NCI-H2171 (cell line): ENCODE data around the gene OTOG.

Source experiments
- DNase-seq: peaks from one replicate; lab custom pipeline; 2025; lab: John Stamatoyannopoulos, UW

The OTOG gene

GRCh38 chr11:17588166-17588565 lies 41.1 kb downstream of the OTOG start:
- DNase-seq, result no peak

DNA sequence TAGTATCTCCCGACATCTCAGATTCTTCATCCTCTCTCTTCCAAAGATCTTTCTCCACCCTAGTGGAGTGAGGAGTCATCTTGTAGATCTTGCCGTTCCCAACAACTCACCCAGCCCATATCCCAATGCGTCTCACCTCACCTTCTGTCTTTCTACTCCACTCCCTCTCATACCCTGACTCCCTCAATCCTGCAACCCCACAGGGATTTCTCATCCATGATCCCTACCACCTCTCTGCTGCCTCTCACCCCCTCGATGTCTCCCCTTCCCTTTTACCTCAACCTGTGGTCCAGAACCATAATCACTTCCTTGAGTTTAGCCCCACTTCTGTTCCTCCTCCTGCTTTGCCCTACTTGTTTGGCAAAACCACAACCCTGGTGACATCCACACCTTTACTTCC lies 41.7 kb downstream of the OTOG start:
- DNase-seq, result no peak

- no peak for DNase-seq
Observed at GRCh38 chr11:17590463-17590862, 43.4 kb downstream of the OTOG start.

- DNase-seq, result no peak
Observed at GRCh38 chr11:17591293-17591692, 44.2 kb downstream of the OTOG start.

DNA sequence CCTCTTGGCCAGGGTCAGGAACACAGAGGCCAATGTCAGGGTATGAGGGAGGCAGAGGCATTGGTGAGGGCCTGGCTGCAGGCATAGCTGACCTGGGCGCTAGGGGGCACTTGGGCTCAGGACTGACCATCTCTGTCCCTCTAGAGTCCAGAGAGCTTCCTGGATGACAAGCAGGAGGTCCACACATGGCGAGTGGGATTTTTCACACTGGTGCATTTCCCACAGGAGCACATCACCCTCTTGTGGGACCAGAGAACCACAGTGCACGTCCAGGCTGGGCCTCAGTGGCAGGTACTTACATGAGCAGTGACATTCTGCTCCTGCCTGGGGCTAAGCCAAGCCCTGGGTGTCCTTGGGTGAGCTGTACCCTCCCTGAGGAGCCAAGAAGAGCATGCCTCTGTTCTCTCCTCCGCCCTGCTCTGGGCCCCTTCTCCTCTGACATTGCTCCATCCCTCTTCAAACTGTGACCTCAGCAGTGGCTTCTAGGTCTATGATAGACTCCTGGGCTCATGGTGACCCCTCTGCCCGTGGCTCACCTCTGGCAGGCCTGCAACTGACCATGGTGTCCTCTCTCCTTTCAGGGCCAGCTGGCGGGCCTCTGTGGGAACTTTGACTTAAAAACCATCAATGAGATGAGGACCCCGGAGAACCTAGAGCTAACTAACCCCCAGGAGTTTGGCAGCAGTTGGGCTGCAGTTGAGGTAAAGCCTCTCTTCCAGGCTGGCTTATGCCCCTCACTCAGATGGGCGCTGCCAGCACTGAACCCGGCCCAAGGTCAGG lies 46.6 kb downstream of the OTOG start:
- no peak for DNase-seq

DNA sequence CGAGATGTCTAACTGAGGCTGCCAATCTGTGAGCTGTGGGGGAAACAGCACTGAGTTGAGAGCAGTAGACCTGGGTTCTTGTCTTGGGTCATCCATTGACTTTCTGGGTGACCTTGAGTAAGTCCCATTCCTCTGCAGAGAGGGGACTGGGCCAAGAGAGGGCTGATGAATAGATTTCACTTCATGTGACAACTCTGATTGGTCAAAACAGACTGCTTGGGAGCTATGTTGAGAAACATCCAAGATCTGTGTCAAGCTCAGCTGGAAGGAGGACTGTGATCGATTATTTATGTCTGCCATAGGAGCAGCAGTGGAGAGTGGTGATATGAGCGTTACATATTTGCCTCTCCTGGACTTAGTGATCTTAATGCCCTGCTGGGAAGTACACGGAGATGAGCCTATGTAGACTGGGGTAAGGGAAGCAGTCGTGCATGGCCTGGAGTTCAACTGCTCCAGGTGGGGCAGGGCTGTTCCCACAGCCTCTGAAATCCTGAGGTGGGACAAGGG lies 47.7 kb downstream of the OTOG start:
- no peak for DNase-seq

DNA sequence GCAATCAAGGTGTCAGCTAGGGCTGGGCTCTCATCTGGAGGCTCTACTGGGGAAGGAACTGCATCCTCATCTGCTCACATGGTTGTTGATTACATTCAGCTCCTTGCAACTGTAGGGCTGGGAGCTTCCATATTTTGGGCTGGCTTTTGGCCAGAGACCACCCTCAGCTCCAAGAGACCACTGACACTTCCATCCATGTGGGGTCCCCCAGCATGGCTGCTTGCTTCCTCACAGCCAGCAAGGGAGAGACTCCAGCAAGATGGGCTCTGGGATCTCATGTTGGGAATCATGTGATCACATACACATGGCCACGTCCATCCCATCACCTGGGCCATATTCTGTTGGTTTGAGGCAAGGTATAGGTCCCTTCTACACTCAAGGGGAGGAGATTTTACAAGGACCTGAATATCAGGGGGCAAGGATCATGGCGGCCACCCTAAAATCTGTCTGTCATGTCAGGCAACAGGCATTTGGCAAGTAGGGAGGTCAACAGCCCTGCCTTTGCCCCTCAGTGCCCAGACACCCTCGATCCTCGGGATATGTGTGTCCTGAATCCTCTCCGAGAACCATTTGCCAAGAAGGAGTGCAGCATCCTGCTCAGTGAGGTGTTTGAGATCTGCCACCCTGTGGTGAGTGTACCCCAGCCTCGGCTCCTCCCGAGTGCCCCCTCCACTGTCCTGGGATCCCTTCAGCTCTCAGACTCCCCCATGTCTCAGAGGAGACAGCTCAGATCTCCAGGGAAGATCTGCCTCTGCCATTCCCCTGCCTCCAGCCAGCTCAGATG lies 48.7 kb downstream of the OTOG start:
- DNase-seq, result no peak

GRCh38 chr11:17596310-17596669 lies 49.2 kb downstream of the OTOG start:
- no peak for DNase-seq

DNA sequence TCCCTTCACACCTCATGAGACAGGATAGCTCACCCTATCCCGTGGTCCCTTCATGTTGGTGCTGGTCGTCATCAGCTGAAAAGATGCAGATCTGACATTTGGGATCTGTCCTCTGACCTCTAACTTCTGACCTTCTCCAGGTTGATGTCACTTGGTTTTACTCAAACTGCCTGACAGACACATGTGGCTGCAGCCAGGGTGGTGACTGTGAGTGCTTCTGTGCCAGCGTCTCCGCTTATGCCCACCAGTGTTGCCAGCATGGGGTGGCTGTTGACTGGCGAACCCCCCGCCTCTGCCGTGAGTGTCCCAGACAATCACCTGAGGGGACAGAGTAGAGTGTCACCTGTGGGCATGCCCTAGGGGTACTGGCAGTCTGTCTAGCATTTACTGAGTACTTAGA lies 49.7 kb downstream of the OTOG start:
- no peak for DNase-seq

DNA sequence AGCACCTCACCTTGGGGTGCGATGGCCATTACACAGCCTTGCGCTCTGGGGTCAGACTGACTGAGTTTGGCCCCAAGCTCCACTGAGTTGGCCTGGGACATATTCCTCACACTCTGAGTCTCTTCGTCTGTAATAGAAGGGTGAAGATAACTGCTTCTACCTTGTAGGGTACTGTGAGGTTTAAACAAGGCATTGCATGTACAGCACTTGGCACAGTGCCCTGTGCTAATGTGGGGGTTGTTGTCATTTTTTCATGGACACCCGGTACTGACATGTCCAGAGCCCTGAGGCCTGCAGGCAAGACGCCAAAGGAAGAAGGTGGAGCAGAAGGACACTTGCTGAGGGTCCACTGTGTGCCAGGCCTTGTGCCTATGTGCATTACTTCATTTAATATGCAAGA lies 50.7 kb downstream of the OTOG start:
- no peak for DNase-seq

- peak; percentile 18 for DNase-seq
Observed at GRCh38 chr11:17598700-17599459, 51.8 kb downstream of the OTOG start.

GRCh38 chr11:17599460-17599925 lies 52.4 kb downstream of the OTOG start:
- DNase-seq, result no peak

GRCh38 chr11:17600316-17601255 lies 53.5 kb downstream of the OTOG start:
- no peak for DNase-seq

DNA sequence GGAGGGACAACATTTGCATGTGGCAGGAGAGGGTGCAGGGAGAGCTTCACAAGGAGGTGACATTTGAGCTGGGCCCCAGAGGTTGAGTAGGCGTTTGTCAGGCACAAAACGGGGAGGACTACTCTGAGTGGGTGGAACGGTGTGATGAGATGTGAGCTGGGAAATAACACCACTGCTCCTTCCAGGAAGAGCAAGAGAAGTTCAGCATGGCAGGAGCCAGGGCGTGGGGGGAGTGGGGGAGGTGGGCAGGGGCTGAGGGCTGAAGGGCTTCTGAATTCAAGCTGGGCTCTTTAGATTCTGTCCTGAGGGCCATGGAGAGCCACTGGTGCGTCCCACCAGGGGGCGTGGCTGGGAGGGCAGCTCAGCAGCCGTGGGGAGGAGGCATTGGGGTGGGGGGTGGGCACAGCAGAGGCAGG lies 54.2 kb downstream of the OTOG start:
- DNase-seq, result no peak

DNA sequence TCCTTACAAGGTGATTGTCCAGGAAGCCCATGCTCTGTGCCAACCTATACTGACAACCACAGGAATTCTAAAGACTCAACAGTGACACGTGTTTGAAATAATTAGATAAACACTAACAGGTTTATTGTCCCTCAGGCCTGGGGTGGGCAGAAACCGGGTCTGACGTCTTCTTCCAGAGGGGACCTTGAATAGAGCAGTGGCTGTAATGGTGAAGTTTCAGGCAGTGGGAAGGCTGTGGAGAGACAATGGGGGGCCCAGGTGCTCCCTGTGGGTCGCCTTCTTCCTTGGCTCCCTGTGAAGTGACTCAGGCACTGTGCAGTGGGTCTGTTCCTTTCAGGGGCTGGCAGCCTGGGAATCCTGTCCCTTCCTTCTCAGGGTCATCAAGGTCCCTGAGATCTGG lies 54.6 kb downstream of the OTOG start:
- DNase-seq, result no peak

- DNase-seq, result no peak
Observed at GRCh38 chr11:17602105-17603001, 55.3 kb downstream of the OTOG start.

GRCh38 chr11:17603056-17603825 lies 56.2 kb downstream of the OTOG start:
- no peak for DNase-seq

- no peak for DNase-seq
Observed at GRCh38 chr11:17604201-17604914, 57.3 kb downstream of the OTOG start.

DNA sequence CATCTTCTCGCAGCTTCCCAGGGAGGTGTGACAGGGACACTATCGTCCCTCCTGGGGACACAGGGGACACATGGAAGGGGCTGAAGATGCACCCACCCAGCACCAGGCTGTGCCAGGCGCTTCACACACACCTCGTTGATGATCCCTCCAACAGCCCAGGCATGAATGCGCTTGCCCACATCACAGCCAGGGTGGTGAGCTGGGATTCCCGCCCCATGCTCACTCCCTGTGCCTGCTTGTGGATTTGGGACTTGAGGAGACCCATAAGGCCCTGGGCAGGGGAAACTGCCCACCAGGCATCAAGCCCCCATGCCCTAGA lies 57.8 kb downstream of the OTOG start:
- no peak for DNase-seq
